DND-41 (cell line): ENCODE measurements around the gene MAPK12.

Experiments
- ATAC-seq: fragments of 200-7000 bp; cut with Tn5 transposase; 3 replicates; pipeline ENCODE4 v1.9.1; 2021; ENCODE audit warnings: low read depth; ENCODE audit not compliant: insufficient read depth
- DNase-seq: peaks from one replicate; pipeline ENCODE4 v3.0.0-alpha.2; 2020
- H2AFZ ChIP-seq: 2 replicates; pipeline ENCODE4 v1.6.0; 2012; ENCODE audit warnings: low read depth, low read length
- H3K27ac ChIP-seq: 2 replicates; pipeline ENCODE4 v1.5.1; 2012; ENCODE audit warnings: low read length, inconsistent platforms
- H3K27me3 ChIP-seq: fragments of 200-600 bp; sonication (generic); 2 replicates; pipeline ENCODE4 v1.6.0; 2012; ENCODE audit warnings: low read length, mild to moderate bottlenecking, inconsistent platforms; ENCODE audit not compliant: insufficient read depth, poor library complexity
- H3K36me3 ChIP-seq: 2 replicates; pipeline ENCODE4 v1.5.1; 2012; ENCODE audit warnings: low read length, inconsistent platforms; ENCODE audit not compliant: insufficient read depth
- H3K4me1 ChIP-seq: 2 replicates; pipeline ENCODE4 v1.5.1; 2012; ENCODE audit warnings: mild to moderate bottlenecking, low read length; ENCODE audit not compliant: insufficient read depth
- H3K4me2 ChIP-seq: 2 replicates; pipeline ENCODE4 v1.6.0; 2012; ENCODE audit warnings: mild to moderate bottlenecking, moderate library complexity, low read length, inconsistent platforms; ENCODE audit not compliant: insufficient read depth
- H3K4me3 ChIP-seq, 2 experiments: fragments of 200-600 bp in 1 of 2; shearing (Covaris generic) in 1 of 2; 2 replicates each; pipeline ENCODE4 v1.5.1; 2012 to 2016; ENCODE audit warnings: inconsistent platforms in 2 of 2, low read length in 2 of 2, mild to moderate bottlenecking in 2 of 2, low read depth in 1 of 2, moderate library complexity in 1 of 2
- H3K79me2 ChIP-seq: 2 replicates; pipeline ENCODE4 v1.6.0; 2012; ENCODE audit warnings: low read length, inconsistent platforms; ENCODE audit not compliant: insufficient read depth
- H3K9ac ChIP-seq: 2 replicates; pipeline ENCODE4 v1.6.0; 2012; ENCODE audit warnings: low read depth, mild to moderate bottlenecking, inconsistent platforms, low read length, moderate library complexity
- H3K9me3 ChIP-seq: 2 replicates; pipeline ENCODE4 v1.5.1; 2012; ENCODE audit warnings: low read length, moderate library complexity, mild to moderate bottlenecking, inconsistent platforms; ENCODE audit not compliant: insufficient read depth, severe bottlenecking
- H4K20me1 ChIP-seq: 2 replicates; pipeline ENCODE4 v1.6.0; 2012; ENCODE audit warnings: low read length; ENCODE audit not compliant: insufficient read depth
- CTCF ChIP-seq: IDR thresholded peaks from 2 replicates; pipeline ENCODE4 v1.5.1; 2012; ENCODE audit warnings: borderline replicate concordance, low read length, moderate library complexity, mild to moderate bottlenecking; ENCODE audit not compliant: poor library complexity, severe bottlenecking; ENCODE audit errors: extremely low read depth
- EZH2 ChIP-seq: IDR thresholded peaks from 3 replicates; pipeline ENCODE4 v1.6.1; 2012; ENCODE audit warnings: borderline replicate concordance, low read depth, mild to moderate bottlenecking, moderate library complexity, low read length, inconsistent platforms; ENCODE audit not compliant: severe bottlenecking

The MAPK12 gene

GRCh38 chr22:50222508-50222907 is 39.0 kb downstream of the MAPK12 start:
- ATAC-seq = no peak
- no peak overlapping the region for H3K27ac ChIP-seq
- TF ChIP-seq CTCF (no peak), EZH2 (no peak)
- H3K4me2 ChIP-seq = no peak overlapping the region
- peaks cover 92% of the 10 kb centered on the region for H3K36me3 ChIP-seq
- no peaks in the 10 kb centered on the region for H3K9me3 ChIP-seq
- no peak for DNase-seq
- no peaks in the 10 kb centered on the region for H3K79me2 ChIP-seq
- H3K27me3 ChIP-seq = no peaks in the 10 kb centered on the region
- H3K9ac ChIP-seq = no peak overlapping the region
- no peak overlapping the region for H3K4me3 ChIP-seq
- peaks cover 54% of the 10 kb centered on the region for H4K20me1 ChIP-seq
- H3K4me1 ChIP-seq = no peaks in the 10 kb centered on the region
- H2AFZ ChIP-seq = no peak overlapping the region

- ATAC-seq = no peak
- no peaks in the 10 kb centered on the region for H3K4me1 ChIP-seq
- no peak overlapping the region for H3K9ac ChIP-seq
Measured at GRCh38 chr22:50221410-50222300, 39.8 kb downstream of the MAPK12 start.

GRCh38 chr22:50220603-50221409 is 40.7 kb downstream of the MAPK12 start:
- Histone ChIP-seq H3K4me3 (no peak overlapping the region), H3K9ac (no peak overlapping the region), H3K36me3 (peaks cover 94% of the 10 kb centered on the region), H3K27ac (no peak overlapping the region), H3K4me2 (no peak overlapping the region), H3K27me3 (no peaks in the 10 kb centered on the region), H3K4me1 (no peaks in the 10 kb centered on the region), H3K79me2 (peaks cover 2% of the 10 kb centered on the region; the same call in 1 of the 2 replicates), H2AFZ (no peak overlapping the region), H3K9me3 (no peaks in the 10 kb centered on the region), H4K20me1 (peaks cover 57% of the 10 kb centered on the region)
- no peak for TF ChIP-seq EZH2
- ATAC-seq (no peak), DNase-seq (no peak)

More at GRCh38 chr22:50221410-50222300, 39.8 kb downstream of the MAPK12 start:
- Histone ChIP-seq H4K20me1 (peaks cover 54% of the 10 kb centered on the region), H3K27ac (no peak overlapping the region), H3K9me3 (no peaks in the 10 kb centered on the region), H2AFZ (no peak overlapping the region), H3K4me3 (no peak overlapping the region), H3K27me3 (no peaks in the 10 kb centered on the region), H3K4me2 (no peak overlapping the region), H3K36me3 (peaks cover 93% of the 10 kb centered on the region), H3K79me2 (no peaks in the 10 kb centered on the region)
- TF ChIP-seq EZH2 (no peak), CTCF (peak; percentile 33)
- no peak for DNase-seq
